Lung (tissue), 12 donors: ENCODE data around the gene RAI1. TPM values are rescaled to one million over a fixed set of nuclear protein-coding genes. Genes with fewer than 3 reads are reported as not detected.

Experiments
- ATAC-seq: fragments of 200-7000 bp; cut with Tn5 transposase; one replicate; pipeline ENCODE4 v1.9.1; 2020; ENCODE audit warnings: moderate number of reproducible peaks; ENCODE audit not compliant: insufficient read depth, low FRiP score
- DNase-seq, 3 donors: peaks; one replicate each; pipeline ENCODE4 v3.0.0-alpha.2; 2013 to 2017
- H3K27ac ChIP-seq, 2 donors: one replicate each; pipeline ENCODE4 v1.5.1; 2013; ENCODE audit warnings: mild to moderate bottlenecking in 2 of 2, moderate library complexity in 2 of 2, control low read depth in 1 of 2, inconsistent platforms in 1 of 2, low read depth in 1 of 2, low read length in 1 of 2
- H3K27me3 ChIP-seq, 3 donors: one replicate each; pipeline ENCODE4 v1.5.1; 2013; ENCODE audit warnings: low read length in 2 of 3; ENCODE audit not compliant: control insufficient read depth in 3 of 3, insufficient read depth in 3 of 3
- H3K36me3 ChIP-seq, 4 donors: one replicate each; pipeline ENCODE4 v1.5.1; 2013; ENCODE audit warnings: low read length in 4 of 4, mild to moderate bottlenecking in 1 of 4, moderate library complexity in 1 of 4; ENCODE audit not compliant: control insufficient read depth in 4 of 4, insufficient read depth in 4 of 4
- H3K4me1 ChIP-seq, 5 donors: one replicate each; pipeline ENCODE4 v1.5.1; 2013; ENCODE audit warnings: low read length in 5 of 5, mild to moderate bottlenecking in 2 of 5, moderate library complexity in 1 of 5; ENCODE audit not compliant: control insufficient read depth in 5 of 5, insufficient read depth in 5 of 5
- H3K4me3 ChIP-seq: one replicate; pipeline ENCODE4 v1.5.1; 2013; ENCODE audit warnings: mild to moderate bottlenecking, control low read depth, moderate library complexity
- H3K9ac ChIP-seq, 2 donors: one replicate each; pipeline ENCODE4 v1.5.1; 2013; ENCODE audit warnings: low read length in 2 of 2, control low read depth in 1 of 2; ENCODE audit not compliant: insufficient read depth in 1 of 2
- H3K9me3 ChIP-seq, 4 donors: one replicate each; pipeline ENCODE4 v1.5.1; 2013; ENCODE audit warnings: low read length in 3 of 4, mild to moderate bottlenecking in 1 of 4, moderate library complexity in 1 of 4; ENCODE audit not compliant: control insufficient read depth in 4 of 4, insufficient read depth in 3 of 4
- WGBS, 2 donors: extraction: QIAGEN DNeasy Blood & Tissue Kit; methylation state at CpG; one replicate each; pipeline ENCODE4 v1.1.7; 2013; 5-methylcytosine and 5-hydroxymethylcytosine counted together
- polyA plus RNA-seq, 2 donors: library from polyadenylated mRNA; stranded (reverse); fragments of 200-250 nt; gene quantifications; one replicate each; pipeline ENCODE4 v1.2.1, GENCODE V29; 2013
- total RNA-seq, 2 donors: library from RNA; depleted of rRNA in 1 of 2; stranded (reverse); fragments of >200 nt in 1 of 2; gene quantifications; one replicate each; pipeline ENCODE4 v1.2.1, GENCODE V29; 2014 to 2021
- TF ChIP-seq, protein P1 (sequence below): IDR thresholded peaks from 2 replicates; pipeline ENCODE4 v1.5.1; 2012; ENCODE audit warnings: mild to moderate bottlenecking; ENCODE audit errors: control extremely low read depth, extremely low read depth
- donor health status: control.
- donor health status: control.
- donor health status: Bipolar disorder and iron deficiency.
- donor health status: healthy.
- donor health status: DM: yes; HTN: yes; CAD: no.

Gene RAI1
- total and polyA plus RNA-seq, 4 donors = 14.5 to 44.4 (median 28.3) TPM

- TF ChIP-seq, protein P1, sequence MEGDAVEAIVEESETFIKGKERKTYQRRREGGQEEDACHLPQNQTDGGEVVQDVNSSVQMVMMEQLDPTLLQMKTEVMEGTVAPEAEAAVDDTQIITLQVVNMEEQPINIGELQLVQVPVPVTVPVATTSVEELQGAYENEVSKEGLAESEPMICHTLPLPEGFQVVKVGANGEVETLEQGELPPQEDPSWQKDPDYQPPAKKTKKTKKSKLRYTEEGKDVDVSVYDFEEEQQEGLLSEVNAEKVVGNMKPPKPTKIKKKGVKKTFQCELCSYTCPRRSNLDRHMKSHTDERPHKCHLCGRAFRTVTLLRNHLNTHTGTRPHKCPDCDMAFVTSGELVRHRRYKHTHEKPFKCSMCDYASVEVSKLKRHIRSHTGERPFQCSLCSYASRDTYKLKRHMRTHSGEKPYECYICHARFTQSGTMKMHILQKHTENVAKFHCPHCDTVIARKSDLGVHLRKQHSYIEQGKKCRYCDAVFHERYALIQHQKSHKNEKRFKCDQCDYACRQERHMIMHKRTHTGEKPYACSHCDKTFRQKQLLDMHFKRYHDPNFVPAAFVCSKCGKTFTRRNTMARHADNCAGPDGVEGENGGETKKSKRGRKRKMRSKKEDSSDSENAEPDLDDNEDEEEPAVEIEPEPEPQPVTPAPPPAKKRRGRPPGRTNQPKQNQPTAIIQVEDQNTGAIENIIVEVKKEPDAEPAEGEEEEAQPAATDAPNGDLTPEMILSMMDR = no peak
- Histone ChIP-seq H3K9ac (no peak overlapping the region), H3K4me1 (peaks cover 0 to 35% (median 9%) of the 10 kb centered on the region in 5 donors), H3K36me3 (peaks cover 0 to 57% (median 3%) of the 10 kb centered on the region in 4 donors), H3K27me3 (no peaks in the 10 kb centered on the region), H3K9me3 (no peaks in the 10 kb centered on the region), H3K4me3 (no peak overlapping the region), H3K27ac (no peak overlapping the region)
- 93 to 94% methylated on average over 25 of the region's 25 CpGs for WGBS, 2 donors
- ATAC-seq (no peak), DNase-seq (no peak)
Observed at GRCh38 chr17:17813055-17813724, 131.9 kb downstream of the RAI1 start.

DNA sequence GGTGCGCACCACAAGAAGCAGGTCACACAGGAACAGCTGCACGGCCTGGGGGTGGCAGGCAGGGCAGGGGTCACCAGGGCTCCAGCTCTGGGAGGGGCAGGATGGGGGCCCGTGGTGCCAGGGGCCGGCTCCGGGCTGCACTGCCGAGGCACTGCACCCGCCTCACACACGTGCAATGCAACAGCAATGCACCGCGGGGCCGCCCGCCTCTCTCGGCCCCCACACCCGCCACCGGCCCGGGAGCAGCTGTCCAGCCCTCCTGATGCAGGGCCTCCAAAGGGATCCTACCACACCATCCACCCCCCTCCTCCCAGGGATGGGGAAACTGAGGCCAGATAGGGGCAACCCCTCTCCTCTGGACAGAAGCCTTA is 132.5 kb downstream of the RAI1 start:
- H3K27me3 ChIP-seq = no peaks in the 10 kb centered on the region
- no peaks in the 10 kb centered on the region for H3K9me3 ChIP-seq
- H3K9ac ChIP-seq = no peak overlapping the region
- peaks cover 0 to 62% (median 3%) of the 10 kb centered on the region in 4 donors for H3K36me3 ChIP-seq
- no peak overlapping the region for H3K27ac ChIP-seq
- no peak overlapping the region for H3K4me3 ChIP-seq
- 89% methylated on average over 15 to 16 of the region's 16 CpGs for WGBS, 2 donors
- TF ChIP-seq, protein P1 = no peak
- ATAC-seq (no peak), DNase-seq (no peak)
- peaks cover 0 to 35% (median 9%) of the 10 kb centered on the region in 5 donors for H3K4me1 ChIP-seq

GRCh38 chr17:17814162-17815061 is 133.2 kb downstream of the RAI1 start:
- Histone ChIP-seq H3K9ac (no peak overlapping the region), H3K4me3 (no peak overlapping the region), H3K36me3 (peaks cover 0 to 69% (median 3%) of the 10 kb centered on the region in 4 donors), H3K4me1 (peaks cover 0 to 31% (median 9%) of the 10 kb centered on the region in 5 donors), H3K9me3 (no peaks in the 10 kb centered on the region), H3K27me3 (no peaks in the 10 kb centered on the region), H3K27ac (peak overlapping the region in 1 of 2 donors; percentile 47)
- TF ChIP-seq, protein P1 = no peak
- ATAC-seq (no peak), DNase-seq (no peak)
- WGBS, 2 donors = 91 to 93% methylated on average over 18 to 20 of the region's 20 CpGs
